Measurements from ENCODE around the gene C4BPA.

DNA sequence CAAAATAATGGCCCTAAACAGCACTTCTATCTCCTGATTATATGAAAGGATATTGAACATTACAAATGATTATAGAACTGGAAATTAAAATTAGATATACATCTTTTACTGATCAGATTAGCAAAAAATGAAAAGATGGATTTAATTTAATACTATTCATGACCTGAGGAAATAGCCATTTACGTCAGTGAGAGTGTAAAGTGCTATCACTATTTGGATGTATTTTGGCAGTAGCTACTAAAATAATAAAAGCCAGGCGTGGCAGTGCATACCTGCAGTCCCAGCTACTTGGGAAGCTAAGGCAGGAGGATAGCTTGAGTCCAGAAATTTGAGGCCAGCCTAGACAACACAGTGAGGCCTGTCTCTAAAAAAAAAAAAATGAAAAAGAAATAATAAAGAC lies 10.1 kb upstream of the C4BPA start:
- no peak for TF ChIP-seq YY1 (IDR thresholded peaks at IDR 0.05)
- TF ChIP-seq CTCF (IDR thresholded peaks at IDR 0.05; ENCODE audit: low read depth, low read length, missing input control): no peak
- TF ChIP-seq, protein P1, sequence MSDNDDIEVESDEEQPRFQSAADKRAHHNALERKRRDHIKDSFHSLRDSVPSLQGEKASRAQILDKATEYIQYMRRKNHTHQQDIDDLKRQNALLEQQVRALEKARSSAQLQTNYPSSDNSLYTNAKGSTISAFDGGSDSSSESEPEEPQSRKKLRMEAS (IDR thresholded peaks at IDR 0.05): no peak
- TF ChIP-seq TAF1 (conservative IDR thresholded peaks at IDR 0.05): no peak

Measured in liver (tissue), 3 donors.